ENCODE results near the gene IQGAP2. TPM values are rescaled to one million over a fixed set of nuclear protein-coding genes. Genes with fewer than 3 reads are reported as not detected.

Gene IQGAP2
- total and polyA plus RNA-seq, 9 of the 15 experiments (the other 6 are each of a cell fraction or from before 2014, with no cell fraction given): 8.7 to 23.2 (median 17.4) TPM

DNA sequence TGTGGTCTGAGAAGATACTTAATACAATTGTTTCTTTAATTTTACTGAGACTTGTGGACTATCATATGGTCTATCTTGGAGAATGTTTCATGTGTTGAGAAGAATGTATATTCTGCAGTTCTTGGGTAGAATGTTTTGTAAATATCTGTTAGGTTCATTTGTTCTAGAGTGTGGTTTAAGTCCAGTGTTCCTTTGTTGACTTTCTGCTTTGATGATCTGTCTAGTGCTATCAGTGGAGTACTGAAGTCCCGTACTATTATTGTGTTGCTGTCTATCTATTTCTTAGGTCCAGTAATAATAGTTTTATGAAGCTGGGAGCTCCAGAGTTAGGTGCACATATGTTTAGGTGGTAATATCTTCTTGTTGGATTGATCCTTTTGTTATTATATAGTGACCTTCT, 36.1 kb downstream of the IQGAP2 start:
- POLR2A ChIA-PET: no interaction called here
- no TSS peak for BruUV-seq (replicated peaks)
- Histone ChIP-seq H3K9me1 (ENCODE audit: control insufficient read depth, insufficient read depth, low read length) (no peaks in the 10 kb centered on the region), H2AFZ (ENCODE audit: low read depth, low read length) (no peak overlapping the region), H3K27me3 (ENCODE audit: control insufficient read depth in 2 of 2, insufficient read depth in 2 of 2, low read length in 2 of 2) (no peaks in the 10 kb centered on the region), H3K27ac (ENCODE audit: extremely low read depth, low read depth, low read length) (no peak overlapping the region), H3K4me3 (no peak overlapping the region), H4K20me1 (replicated peaks; ENCODE audit: control insufficient read depth, insufficient read depth, low read length) (no peaks in the 10 kb centered on the region), H3K36me3 (ENCODE audit: control insufficient read depth, insufficient read depth, low read length) (no peaks in the 10 kb centered on the region), H3K4me1 (replicated peaks in 1 of 2; ENCODE audit: control insufficient read depth in 2 of 2, insufficient read depth in 2 of 2, low read length in 2 of 2) (no peaks in the 10 kb centered on the region), H3K9me3 (replicated peaks; ENCODE audit: control insufficient read depth, insufficient read depth, low read depth, low read length) (no peaks in the 10 kb centered on the region; the same call in 1 of the 2 replicates), H3K9ac (ENCODE audit: insufficient read depth in 1 of 2, low read depth in 2 of 2, low read length in 2 of 2) (no peak overlapping the region), H3K79me2 (ENCODE audit: control insufficient read depth, insufficient read depth, low read length) (0 out of 3 replicates have a peak, but pooled peaks cover 3% of the 10 kb centered on the region), H3K4me2 (ENCODE audit: insufficient read depth, low read length) (no peak overlapping the region)
- TF ChIP-seq FOXA3 (CRISPR knock-in tag; conservative IDR thresholded peaks at IDR 0.05 in 1 of 2, IDR thresholded peaks at IDR 0.05 in 1 of 2) (0 out of 4 replicates have a peak, but pooled peaks of 1 of the 2 experiments have one; percentile 16), ZNF766 (CRISPR knock-in tag; conservative IDR thresholded peaks at IDR 0.05) (no peak)
- DNase-seq (ENCODE audit: extremely low read depth in 1 of 4, low spot score in 3 of 4) (no peak), FAIRE-seq (no peak), ATAC-seq (no peak)
- in situ Hi-C loops (cut with MboI) (no loop called here), intact Hi-C loops (cut with micrococcal nuclease) (no loop called here)
- CTCF ChIA-PET (ENCODE audit: low intra/inter-chr PET ratio): no interaction called here
- 50% methylated on average over 1 of the region's 1 CpG for WGBS (ENCODE audit: insufficient coverage, low coverage, missing lambda C conversion rate)

DNA sequence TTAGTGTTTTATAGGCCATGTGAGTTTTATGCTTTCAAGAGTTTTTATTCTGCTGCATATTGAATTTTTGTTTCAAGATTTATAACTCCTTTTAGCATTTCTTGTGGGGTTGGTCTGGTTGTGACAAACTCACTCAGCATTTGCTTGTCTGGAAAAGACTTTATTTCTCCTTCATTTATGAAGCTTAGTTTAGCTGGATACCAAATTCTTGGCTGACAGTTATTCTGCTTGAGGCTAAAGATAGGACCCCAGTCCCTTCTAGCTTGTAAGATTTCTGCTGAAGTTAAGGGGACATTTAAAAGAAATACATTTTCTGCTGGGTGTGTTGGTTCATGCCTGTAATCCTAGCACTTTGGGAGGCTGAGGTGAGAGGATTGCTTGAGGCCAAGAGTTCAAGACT, 36.8 kb downstream of the IQGAP2 start:
- no TSS peak for BruUV-seq (replicated peaks)
- no peak overlapping the region for H3K27ac ChIP-seq (ENCODE audit: extremely low read depth, low read depth, low read length)
- 0 out of 3 replicates have a peak, but pooled peaks cover 3% of the 10 kb centered on the region for H3K79me2 ChIP-seq (ENCODE audit: control insufficient read depth, insufficient read depth, low read length)
- intact Hi-C loops (cut with micrococcal nuclease) (no loop called here), in situ Hi-C loops (cut with MboI) (no loop called here)
- H4K20me1 ChIP-seq (replicated peaks; ENCODE audit: control insufficient read depth, insufficient read depth, low read length): 0 out of 2 replicates have a peak, but pooled peaks cover under 1% of the 10 kb centered on the region
- no peaks in the 10 kb centered on the region for H3K9me1 ChIP-seq (ENCODE audit: control insufficient read depth, insufficient read depth, low read length)
- no peak overlapping the region for H3K4me3 ChIP-seq
- H3K4me1 ChIP-seq (replicated peaks in 1 of 2; ENCODE audit: control insufficient read depth in 2 of 2, insufficient read depth in 2 of 2, low read length in 2 of 2): no peaks in the 10 kb centered on the region
- H2AFZ ChIP-seq (ENCODE audit: low read depth, low read length): no peak overlapping the region
- no peaks in the 10 kb centered on the region for H3K36me3 ChIP-seq (ENCODE audit: control insufficient read depth, insufficient read depth, low read length)
- ChIA-PET POLR2A (interaction anchor here (0.6 to 0.7 kb wide), 2 partner anchors 142 to 898 kb away, joined by 3 read pairs; no protein-coding TSS in a partner anchor), CTCF (ENCODE audit: low intra/inter-chr PET ratio) (no interaction called here)
- DNase-seq (ENCODE audit: extremely low read depth in 1 of 4, low spot score in 3 of 4) (no peak), ATAC-seq (no peak), FAIRE-seq (no peak)
- no peak overlapping the region for H3K4me2 ChIP-seq (ENCODE audit: insufficient read depth, low read length)
- H3K9me3 ChIP-seq (replicated peaks; ENCODE audit: control insufficient read depth, insufficient read depth, low read depth, low read length): no peaks in the 10 kb centered on the region; the same call in 1 of the 2 replicates
- H3K27me3 ChIP-seq (ENCODE audit: control insufficient read depth in 2 of 2, insufficient read depth in 2 of 2, low read length in 2 of 2): no peaks in the 10 kb centered on the region
- no peak overlapping the region for H3K9ac ChIP-seq (ENCODE audit: insufficient read depth in 1 of 2, low read depth in 2 of 2, low read length in 2 of 2)
- TF ChIP-seq, protein P1, sequence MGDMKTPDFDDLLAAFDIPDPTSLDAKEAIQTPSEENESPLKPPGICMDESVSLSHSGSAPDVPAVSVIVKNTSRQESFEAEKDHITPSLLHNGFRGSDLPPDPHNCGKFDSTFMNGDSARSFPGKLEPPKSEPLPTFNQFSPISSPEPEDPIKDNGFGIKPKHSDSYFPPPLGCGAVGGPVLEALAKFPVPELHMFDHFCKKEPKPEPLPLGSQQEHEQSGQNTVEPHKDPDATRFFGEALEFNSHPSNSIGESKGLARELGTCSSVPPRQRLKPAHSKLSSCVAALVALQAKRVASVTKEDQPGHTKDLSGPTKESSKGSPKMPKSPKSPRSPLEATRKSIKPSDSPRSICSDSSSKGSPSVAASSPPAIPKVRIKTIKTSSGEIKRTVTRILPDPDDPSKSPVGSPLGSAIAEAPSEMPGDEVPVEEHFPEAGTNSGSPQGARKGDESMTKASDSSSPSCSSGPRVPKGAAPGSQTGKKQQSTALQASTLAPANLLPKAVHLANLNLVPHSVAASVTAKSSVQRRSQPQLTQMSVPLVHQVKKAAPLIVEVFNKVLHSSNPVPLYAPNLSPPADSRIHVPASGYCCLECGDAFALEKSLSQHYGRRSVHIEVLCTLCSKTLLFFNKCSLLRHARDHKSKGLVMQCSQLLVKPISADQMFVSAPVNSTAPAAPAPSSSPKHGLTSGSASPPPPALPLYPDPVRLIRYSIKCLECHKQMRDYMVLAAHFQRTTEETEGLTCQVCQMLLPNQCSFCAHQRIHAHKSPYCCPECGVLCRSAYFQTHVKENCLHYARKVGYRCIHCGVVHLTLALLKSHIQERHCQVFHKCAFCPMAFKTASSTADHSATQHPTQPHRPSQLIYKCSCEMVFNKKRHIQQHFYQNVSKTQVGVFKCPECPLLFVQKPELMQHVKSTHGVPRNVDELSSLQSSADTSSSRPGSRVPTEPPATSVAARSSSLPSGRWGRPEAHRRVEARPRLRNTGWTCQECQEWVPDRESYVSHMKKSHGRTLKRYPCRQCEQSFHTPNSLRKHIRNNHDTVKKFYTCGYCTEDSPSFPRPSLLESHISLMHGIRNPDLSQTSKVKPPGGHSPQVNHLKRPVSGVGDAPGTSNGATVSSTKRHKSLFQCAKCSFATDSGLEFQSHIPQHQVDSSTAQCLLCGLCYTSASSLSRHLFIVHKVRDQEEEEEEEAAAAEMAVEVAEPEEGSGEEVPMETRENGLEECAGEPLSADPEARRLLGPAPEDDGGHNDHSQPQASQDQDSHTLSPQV (IDR thresholded peaks at IDR 0.05): no peak
- TF ChIP-seq, protein P2, sequence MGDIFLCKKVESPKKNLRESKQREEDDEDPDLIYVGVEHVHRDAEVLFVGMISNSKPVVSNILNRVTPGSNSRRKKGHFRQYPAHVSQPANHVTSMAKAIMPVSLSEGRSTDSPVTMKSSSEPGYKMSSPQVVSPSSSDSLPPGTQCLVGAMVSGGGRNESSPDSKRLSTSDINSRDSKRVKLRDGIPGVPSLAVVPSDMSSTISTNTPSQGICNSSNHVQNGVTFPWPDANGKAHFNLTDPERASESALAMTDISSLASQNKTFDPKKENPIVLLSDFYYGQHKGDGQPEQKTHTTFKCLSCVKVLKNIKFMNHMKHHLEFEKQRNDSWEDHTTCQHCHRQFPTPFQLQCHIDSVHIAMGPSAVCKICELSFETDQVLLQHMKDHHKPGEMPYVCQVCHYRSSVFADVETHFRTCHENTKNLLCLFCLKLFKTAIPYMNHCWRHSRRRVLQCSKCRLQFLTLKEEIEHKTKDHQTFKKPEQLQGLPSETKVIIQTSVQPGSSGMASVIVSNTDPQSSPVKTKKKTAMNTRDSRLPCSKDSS (IDR thresholded peaks at IDR 0.05; ENCODE audit: low read depth, partially characterized antibody): no peak
- TF ChIP-seq ZFP1 (CRISPR knock-in tag; IDR thresholded peaks at IDR 0.05) (peak; percentile 31; the same call in 1 of the 2 replicates), EP300 (IDR thresholded peaks at IDR 0.05; ENCODE audit: low read length) (no peak), DMBX1 (CRISPR knock-in tag; IDR thresholded peaks at IDR 0.05; ENCODE audit: borderline replicate concordance) (no peak), U2AF2 (optimal IDR thresholded peaks at IDR 0.05; ENCODE audit: low read depth, low read length) (no peak), ZNF121 (CRISPR knock-in tag; conservative IDR thresholded peaks at IDR 0.05) (peak; percentile 40; the same call in 1 of the 2 replicates), BCOR (IDR thresholded peaks at IDR 0.05) (no peak), HMG20A (CRISPR knock-in tag; conservative IDR thresholded peaks at IDR 0.05) (no peak)
